Measurements from ENCODE around the gene NECAB2.
"Not testable (repeated sequence)": the region's sequence is repeated elsewhere in the genome, so short reads cannot be mapped to it uniquely, and the experiment has no call there.

NECAB2 gene

DNA sequence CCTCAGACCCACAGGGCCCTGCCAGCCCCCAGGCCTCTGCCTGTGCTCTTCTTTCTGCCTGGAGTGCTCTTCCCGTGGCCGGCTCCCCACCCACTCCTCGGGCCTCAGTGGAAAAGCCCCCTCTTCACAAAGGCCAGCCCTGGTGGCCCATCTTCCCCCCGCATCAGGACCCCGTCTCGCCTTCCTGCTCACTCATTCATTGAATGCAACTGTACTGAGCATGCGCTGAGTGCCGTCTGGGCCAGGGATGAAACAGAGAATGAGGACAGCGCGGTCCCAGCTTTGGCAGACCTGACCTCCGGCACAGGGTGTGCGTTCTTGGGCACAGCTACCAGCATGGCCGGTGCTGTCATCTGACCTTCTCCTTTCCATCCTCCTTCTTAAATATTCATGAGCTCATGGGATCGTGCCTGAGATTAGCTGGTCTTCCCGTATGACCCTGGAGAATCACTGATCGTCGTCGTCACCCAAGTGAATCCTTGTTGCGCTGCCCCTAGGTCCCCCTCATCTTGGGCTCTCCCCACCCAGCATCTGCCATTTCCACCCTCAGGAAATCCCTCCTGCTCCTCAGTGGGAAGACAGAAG, 31.4 kb upstream of the NECAB2 start:
- DNase-seq (ENCODE audit: low read depth) = no peak

DNA sequence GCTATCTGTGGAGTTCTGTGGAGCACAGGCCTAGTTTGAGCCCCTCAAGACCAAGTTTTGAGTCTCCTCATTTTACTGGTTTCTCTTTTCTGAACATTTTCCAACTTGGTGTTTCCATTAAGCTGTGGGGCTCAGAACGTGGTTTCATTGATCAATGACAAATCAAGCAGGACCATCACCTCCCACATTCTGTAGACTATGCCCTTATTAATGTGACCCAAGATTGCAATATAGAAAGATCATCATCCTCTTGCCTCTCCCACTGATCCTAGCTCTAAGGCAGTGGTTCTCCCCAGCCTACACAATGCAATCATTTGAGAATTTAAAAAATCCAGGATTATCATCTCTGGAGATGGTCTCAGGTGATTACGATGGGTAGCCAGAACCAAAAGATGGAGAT, 30.8 kb upstream of the NECAB2 start:
- no peak for DNase-seq (ENCODE audit: low read depth)

DNA sequence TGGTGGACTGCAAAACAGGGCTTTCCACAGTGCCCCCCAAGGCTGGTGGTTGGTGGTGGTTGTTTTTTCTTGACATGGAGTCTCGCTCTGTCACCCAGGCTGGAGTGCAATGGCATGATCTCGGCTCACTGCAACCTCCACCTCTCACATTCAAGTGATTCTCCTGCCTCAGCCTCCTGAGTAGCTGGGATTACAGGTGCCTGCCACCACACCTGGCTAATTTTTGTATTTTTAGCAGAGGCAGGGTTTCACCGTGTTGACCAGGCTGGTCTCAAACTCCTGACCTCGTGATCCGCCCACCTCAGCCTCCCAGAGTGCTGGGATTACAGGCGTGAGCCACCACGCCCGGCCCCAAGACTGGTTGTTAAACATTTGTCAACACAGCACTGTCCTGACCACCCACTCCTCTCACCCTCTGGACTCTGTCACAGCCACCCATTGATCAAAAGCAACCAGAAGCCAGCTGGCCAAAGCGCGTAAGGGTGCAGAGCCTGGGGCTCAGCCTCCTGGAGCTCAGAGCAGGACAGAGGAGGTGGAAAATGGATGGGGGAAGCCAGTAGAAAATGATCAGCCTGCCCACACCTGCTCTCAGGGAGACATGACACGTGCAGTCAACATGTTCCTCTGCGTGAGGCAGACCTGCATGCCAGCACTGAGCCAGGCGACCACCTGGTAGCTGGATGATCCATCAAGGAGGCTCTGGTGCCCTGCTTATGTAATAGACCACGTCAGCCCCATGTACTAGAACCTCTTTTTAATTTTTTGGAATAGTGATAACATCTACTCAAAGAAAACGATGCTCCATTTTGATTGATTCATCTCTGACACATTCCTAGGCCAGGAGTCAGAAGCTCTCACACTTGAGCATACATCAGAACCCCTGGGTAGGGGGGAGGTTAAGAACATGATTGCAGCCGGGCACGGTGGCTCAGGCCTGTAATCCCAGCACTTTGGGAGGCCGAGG, 29.8 kb upstream of the NECAB2 start:
- DNase-seq (ENCODE audit: low read depth) = no peak

DNA sequence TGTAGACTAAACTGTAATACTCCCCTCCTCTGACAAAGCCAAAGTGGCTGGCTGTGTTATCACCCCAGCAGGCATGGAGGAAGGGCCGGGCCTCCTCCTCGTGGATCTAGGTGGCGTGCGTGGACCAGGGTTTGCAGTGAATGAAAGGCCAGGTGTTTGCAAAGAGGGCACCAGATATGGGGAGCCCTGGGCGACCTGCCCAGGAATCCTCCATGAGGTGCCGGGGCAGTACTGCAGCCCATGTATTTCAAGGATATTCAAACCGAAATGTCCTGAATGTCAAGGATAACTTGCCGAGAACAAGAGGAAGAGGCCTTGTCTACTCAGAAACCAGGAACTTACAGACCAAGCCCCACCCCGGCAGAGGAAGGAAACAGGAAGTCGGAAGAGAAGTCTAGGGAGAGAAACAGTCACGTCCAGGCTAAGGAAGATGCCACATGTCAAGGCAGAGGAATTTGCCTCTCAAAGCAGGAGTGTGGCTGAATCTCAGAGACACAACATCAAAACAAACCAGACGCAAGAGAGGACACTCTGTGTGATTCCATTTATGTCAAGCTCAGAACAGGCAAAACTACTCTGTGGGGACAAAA, 28.7 kb upstream of the NECAB2 start:
- no peak for DNase-seq (ENCODE audit: low read depth)

DNA sequence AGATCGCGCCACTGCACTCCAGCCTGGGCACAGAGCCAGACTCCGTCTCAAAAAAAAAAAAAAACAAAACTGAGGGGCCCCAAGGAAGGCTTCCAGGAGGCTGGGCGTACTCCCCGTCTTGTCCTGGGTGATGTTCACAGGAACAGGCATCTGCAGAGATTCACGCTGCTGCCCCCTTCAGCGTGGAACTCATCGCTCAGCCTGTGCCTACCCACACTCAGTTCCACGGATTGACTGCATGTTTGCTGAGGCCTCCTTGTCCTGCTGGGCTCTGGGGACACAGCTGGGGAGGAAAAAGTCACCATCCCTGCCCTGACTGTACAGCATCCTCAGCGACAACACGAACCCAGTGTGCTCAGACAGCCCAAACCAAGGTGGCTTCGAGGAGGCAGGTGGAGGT, 27.9 kb upstream of the NECAB2 start:
- no peak for DNase-seq (ENCODE audit: low read depth)

DNA sequence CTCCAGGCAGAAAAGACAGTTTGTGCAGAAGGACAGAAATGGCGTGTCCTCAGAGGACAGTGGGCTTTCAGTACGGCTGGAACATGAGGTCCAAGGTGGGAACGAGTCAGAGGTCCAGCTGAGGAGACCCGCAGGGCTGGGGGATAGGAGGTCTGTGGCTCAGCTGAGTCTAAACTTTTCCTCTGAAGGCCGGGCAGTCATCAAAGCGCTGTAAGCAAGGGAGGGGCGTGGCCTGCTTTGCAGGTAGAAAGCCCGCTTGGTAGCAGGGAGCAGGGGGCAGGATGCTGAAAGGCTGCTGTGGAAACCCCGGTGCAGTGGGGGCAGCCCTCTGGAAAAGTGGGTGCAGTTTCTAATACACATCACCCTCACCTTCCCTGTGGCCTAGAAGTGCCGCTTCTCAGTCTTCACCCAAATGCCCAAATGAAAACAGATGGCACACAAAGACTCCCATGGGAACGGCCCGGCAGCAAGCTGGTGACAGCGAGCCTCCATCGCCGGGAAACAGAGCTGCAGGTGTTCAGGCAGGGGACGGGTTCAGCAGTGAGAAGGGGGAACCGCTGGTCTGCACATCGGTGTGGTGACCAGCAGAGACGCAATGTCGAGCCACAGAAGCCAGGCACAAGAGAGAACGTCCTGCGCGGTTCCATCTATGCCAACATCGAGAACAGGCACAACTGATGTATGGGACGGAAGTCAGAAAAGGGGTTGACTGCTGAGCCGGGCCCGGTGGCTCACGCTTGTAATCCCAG, 27.2 kb upstream of the NECAB2 start:
- DNase-seq (ENCODE audit: low read depth) = no peak

DNA sequence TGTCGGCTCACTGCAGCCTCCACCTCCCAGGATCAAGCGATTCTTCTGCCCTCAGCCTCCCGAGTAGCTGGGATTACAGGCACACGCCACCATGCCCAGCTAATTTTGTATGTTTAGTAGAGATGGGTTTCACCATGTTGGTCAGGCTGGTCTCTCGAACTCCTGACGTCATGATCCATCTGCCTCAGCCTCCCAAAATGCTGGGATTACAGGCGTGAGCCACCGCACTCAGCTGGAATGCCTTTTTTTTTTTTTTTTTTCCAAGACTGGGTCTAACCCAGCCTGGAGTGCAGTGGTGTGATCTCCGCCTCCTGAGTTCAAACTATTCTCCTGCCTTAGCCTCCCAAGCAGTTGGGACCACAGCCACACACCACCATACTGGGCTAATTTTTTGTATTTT, 26.5 kb upstream of the NECAB2 start:
- not testable (repeated sequence) for DNase-seq (ENCODE audit: low read depth)

DNA sequence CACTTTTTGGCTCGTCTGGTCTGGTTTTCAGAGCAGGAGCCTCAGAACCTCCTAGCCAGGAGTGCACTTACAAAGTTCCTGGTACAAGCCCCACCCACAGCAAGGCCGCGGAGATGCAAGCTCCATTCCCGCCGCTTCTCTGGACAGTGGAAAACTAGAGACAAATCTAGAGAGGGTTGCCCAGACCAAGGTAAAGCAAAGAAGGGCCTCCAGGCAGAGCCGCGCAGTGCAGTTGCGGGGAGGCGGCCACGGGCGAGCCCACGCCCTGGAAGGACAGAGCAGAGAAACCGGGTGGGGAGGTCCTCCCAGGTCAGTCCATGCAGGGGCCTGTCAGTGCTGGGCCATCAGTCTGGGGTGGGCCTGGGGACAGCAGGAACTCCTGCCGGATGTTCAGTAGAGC, 26.0 kb upstream of the NECAB2 start:
- no peak for DNase-seq (ENCODE audit: low read depth)

DNA sequence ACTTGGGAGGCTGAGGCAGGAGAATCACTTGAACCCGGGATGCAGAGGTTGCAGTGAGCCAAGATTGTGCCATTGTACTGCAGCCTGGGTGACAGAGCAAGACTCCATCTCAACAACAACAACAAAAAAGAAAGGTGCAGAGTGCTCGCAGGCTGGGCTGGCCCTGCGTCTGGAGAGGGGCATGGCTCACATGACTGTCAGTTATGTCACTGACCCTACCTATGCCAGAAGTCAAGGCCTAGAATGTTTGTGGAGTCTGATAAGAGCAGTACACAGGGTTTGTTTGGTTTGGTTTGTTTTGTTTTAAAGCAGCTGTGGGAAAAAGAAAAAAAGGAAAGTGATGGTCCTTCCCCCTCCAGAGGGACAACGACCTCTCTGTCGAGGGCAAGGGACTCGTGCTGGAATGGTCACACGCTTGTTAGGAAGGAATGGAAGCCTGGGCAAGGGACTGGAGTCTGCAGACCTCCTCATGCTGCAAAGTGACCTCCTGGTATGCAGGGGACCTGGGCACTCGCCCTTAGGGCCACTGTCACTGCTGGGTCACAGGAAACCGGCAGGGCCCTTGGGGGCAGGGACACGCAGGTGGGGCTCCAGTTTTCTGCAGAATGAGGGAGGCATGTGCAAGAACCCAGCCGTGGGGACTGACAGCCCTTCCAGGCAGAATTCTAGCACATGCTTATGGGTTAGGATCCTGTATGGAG, 25.1 kb upstream of the NECAB2 start:
- DNase-seq (ENCODE audit: low read depth) = no peak

DNA sequence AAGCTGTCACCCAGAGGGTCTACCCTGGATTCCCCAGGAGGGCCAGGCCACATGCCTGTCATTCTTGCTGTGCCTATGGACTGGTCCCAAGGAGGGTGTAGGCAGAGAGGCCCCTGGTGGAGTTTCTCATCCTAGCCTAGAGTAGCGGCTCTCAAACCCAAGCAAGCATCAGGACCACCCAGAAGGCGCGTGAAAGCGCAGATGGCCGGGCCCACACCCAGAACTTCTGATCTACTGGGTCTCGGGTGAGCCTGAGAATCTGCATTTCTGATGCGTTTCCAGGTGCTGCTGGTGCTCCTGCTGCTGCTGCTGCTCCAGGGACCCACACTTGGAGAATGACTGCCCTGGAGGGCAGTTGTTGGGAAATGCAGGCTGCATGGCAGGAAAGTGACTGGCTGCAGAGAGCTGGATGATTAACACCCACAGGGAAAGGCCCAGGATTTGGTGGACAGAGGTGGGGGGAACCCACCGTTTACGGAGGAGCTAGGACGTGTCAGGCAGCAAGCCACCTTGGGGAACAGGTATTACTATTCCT, 24.5 kb upstream of the NECAB2 start:
- DNase-seq (ENCODE audit: low read depth) = no peak

DNA sequence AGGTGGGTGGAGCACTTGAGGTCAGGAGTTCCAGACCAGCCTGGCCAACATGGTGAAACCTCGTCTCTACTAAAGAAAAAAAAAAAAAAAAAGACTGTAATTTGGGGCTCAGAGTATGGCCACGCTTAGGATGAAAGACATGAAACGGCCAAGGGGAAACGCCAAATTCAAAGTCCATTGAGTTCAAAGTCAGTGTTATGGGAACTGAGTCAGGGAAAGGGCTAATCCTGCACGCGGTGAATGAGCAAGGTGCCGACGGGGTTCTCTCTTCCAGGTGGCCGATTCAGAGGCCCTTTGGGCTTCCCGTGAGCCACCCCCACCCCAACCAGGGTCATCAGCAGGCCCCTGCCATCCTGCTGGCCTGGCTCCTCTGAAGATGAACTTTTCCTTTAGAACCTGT, 22.5 kb upstream of the NECAB2 start:
- DNase-seq (ENCODE audit: low read depth) = no peak

DNA sequence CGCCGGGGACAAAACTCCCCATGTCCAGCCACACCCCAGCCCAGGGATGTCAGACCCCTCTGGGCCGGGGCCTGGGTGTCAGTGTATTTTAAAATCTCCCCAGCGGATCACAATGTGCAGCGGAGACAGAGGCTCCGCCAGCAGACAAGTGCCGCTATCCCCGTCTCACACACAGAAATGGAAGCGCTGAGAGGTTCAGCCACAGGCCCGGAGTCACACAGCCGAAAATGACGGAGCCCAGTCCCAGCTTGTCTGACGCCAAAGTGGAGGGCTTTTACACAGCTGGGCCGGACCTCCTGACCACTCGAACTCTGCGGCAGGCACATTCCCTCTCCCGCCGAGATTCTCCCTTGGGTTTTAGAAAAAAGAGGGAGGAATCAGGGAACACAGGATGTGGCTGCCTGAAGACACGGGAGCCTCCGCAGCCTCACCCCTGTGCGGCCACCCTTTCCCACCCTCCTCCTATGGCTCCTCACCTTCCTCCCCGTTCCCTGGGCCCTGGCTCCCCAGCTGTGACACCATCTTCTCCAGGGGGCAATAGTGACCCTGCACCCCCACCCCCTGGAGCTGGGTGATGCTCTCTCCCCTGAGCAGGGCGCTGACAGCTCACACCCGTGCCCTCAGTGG, 21.8 kb upstream of the NECAB2 start:
- DNase-seq (ENCODE audit: low read depth) = no peak

DNA sequence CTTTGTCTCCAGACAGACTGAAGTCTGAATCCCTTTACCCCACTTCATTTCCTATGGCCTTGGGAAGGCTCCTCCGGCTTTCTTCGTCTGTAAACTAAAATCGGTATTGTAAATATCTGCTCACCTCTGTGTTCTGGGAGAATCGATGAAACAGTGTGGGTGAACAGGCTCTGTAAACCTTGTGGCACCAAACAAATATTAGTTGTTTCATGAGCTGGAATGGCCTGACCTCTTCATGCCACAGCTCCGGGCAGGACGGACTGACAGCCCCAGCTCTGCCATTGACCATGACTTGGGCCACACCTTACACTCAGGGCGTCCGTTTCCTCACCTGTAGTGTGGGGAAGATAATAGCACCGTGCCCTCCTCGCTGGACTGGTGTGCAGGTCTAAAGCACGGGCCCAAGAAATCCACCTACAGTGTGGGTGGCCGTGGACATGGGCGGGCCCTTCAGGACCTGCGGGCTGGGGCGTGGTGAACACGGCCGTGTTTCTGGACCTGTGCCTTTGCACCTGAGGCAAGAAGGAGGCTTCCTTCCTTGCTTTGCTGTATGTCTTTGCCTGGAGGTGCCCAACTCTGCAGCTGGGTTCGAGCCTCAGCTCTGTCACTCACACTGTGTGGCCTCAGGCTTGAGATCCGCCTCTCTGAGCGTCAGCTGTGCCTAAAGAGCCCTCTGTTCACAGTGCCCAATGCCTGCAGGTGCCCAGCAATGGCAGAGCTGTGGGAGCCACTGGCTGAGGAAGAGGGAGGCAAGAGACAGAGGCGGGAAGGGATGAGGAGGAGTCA, 21.1 kb upstream of the NECAB2 start:
- no peak for DNase-seq (ENCODE audit: low read depth)

DNA sequence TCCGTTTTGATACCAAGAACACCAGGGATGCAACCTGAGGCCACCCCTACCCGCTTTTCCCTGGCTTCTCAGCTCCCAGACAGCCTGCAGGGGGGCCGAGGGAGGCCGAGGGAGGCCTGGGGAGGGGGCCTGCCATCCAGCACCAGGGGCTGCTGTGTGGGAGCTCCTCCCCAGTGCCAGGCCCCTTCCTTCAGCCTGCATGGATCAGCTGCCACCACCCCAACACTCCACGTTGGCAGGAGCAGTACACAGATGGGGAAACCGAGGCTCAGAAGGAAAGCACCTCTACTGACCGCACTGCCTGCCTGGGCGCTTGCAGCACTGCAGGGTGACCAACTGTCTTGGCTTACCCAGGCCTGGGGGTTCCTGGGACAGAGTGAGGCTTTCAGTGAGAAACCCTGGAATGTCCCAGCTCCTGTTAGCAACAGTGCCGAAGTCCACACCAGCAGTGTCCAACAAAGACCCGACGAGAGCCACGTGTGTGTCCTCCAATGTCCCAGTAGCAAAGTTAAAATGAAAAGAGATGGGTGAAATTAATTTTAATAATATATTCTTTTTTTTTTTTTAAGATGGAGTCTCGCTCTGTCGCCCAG, 20.3 kb upstream of the NECAB2 start:
- no peak for DNase-seq (ENCODE audit: low read depth)

DNA sequence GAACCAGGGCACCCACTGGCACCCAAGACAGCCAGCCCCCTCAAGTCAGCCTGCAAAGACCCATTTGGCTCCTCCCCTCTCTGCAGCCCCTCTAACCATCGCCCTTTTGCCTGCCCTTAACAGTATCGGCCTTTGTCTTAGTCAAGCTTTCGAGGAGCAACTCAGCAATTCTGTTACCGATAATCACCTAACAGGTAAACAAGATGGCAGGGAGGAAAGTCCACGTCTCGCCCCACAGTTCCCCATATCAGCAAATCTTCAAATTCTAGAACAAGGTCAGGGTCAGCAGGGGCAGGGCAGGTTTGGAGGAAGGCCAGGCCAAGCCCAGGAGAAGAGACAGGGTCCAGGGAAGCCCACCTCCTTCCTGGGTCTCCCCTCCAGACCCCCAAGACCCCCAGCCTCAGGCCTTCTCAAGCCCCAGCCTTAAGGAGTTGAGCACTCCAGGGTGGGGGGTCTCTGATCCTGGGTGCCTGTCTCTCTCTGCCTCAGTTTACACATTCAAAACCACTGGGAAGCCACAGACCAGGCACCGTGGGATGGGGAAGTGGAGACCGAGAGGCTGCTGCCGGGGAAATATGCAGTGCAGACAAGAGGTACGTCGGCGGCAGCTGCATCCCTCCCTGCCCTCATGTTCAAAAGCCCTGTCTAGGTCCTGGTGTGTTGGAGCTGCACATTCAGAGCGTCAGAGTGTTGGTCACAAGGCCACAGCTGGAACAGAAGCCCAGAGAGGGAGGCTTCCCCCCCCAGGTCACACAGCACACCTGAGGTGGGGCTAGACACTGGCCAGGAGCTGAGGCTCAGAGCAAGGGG, 18.9 kb upstream of the NECAB2 start:
- DNase-seq (ENCODE audit: low read depth) = no peak

DNA sequence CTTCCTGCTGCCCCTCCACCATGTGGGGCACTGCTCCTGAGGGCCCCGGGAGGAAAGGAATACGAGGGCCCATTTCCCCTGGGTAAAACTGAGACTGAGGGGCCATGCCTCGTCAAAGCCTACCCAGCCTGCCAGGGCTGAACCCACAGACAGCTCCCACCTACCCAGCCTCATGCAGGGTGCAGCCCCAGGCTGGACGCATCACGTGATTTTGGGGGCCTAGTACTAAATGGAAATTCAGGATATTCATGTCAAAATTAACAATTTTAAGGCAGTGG, 18.4 kb upstream of the NECAB2 start:
- no peak for DNase-seq (ENCODE audit: low read depth)

DNA sequence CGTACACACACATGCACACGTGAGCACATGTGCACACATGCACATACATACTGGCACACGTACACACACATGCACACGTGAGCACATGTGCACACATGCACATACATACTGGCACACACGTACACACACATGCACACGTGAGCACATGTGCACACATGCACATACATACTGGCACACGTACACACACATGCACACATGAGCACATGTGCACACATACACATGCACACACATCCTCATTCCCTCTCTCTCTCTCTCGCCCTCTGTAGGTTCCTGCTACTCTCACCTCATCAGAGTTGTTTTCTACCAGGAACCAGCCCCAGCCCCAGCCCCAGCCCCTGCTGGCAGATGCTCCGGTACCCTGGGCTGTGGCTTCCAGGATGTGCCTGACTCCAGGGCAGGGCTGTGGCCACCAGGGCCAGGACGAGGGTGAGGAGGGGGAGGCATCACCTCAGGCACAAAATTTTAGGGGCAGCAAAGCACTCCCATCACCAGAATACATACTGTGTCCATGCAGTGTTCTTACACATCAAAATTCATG, 17.1 kb upstream of the NECAB2 start:
- not testable (repeated sequence) for DNase-seq (ENCODE audit: low read depth)

DNA sequence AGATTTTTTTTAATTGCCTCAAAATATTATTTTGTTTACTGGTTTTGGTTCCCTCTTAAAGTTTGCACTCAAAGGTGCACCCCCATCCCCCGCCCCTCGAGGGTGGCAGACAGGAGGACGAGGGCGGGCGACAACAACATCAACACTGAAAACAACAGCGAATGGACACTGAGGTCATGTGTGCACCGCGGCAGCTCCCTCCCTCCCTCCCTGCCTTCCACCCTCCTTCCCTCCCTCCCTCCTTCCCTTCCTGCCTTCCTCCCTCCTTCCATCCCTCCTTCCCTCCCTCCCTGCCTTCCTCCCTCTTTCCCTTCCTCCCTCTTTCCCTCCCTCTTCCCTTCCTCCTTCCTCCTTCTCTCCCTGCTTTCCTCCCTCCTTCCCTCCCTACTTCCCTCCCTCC, 16.5 kb upstream of the NECAB2 start:
- no peak for DNase-seq (ENCODE audit: low read depth)

DNA sequence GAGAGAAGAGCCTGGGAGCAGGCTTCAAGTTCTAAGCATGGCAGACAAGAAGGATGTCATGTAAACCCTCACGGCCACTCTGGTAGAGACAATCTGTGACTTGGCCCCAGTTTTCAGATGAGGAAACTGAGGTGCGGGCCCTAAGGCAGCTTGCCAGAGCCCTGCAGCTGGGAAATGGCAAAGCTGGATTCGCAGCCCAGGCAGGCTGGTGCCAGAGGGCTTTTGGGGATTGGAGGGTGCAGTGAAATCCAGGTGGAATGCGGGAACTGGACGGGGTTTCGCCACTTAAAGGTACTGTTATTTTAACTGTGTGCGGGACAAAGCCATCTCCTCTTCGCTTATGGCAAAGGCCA, 15.5 kb upstream of the NECAB2 start:
- no peak for DNase-seq (ENCODE audit: low read depth)
